Nephron (organoid): ENCODE results near the gene MRPL3.

Experiments
- H3K27ac Mint-ChIP-seq, 3 experiments: 2 replicates each; pipeline ENCODE4 v1.8.0; 2020; ENCODE audit warnings: mixed read lengths in 3 of 3, mild to moderate bottlenecking in 2 of 3, moderate library complexity in 1 of 3
- H3K27me3 Mint-ChIP-seq: 2 replicates; pipeline ENCODE4 v1.8.0; 2021; ENCODE audit warnings: low read depth, mild to moderate bottlenecking, moderate library complexity, mixed read lengths
- H3K36me3 Mint-ChIP-seq: 2 replicates; pipeline ENCODE4 v1.8.0; 2020; ENCODE audit warnings: low read depth, mixed read lengths
- H3K4me1 Mint-ChIP-seq: 2 replicates; pipeline ENCODE4 v1.8.0; 2020; ENCODE audit warnings: mixed read lengths
- H3K4me3 Mint-ChIP-seq, 3 experiments: 2 replicates each; pipeline ENCODE4 v1.8.0; 2020; ENCODE audit warnings: mild to moderate bottlenecking in 3 of 3, mixed read lengths in 3 of 3, moderate library complexity in 2 of 3
- H3K9me3 Mint-ChIP-seq: 2 replicates; pipeline ENCODE4 v1.8.0; 2020; ENCODE audit warnings: mixed read lengths
- CTCF ChIP-seq, 3 experiments: fragments of 200-600 bp; sonication (generic); IDR thresholded peaks; one replicate each; pipeline ENCODE4 v1.5.0; 2021; ENCODE audit warnings: antibody characterized with exemption in 3 of 3; ENCODE audit not compliant: unreplicated experiment in 3 of 3

The MRPL3 gene

GRCh38 chr3:131530388-131530787 is 27.6 kb upstream of the MRPL3 start:
- Mint-ChIP-seq H3K4me1 (no peaks in the 10 kb centered on the region), H3K27me3 (peaks cover 8% of the 10 kb centered on the region), H3K27ac (no peak overlapping the region), H3K9me3 (no peaks in the 10 kb centered on the region), H3K36me3 (no peaks in the 10 kb centered on the region), H3K4me3 (no peak overlapping the region)
- no peak for TF ChIP-seq CTCF (IDR thresholded peaks at IDR 0.05; ENCODE audit: unreplicated experiment in 3 of 3)

DNA sequence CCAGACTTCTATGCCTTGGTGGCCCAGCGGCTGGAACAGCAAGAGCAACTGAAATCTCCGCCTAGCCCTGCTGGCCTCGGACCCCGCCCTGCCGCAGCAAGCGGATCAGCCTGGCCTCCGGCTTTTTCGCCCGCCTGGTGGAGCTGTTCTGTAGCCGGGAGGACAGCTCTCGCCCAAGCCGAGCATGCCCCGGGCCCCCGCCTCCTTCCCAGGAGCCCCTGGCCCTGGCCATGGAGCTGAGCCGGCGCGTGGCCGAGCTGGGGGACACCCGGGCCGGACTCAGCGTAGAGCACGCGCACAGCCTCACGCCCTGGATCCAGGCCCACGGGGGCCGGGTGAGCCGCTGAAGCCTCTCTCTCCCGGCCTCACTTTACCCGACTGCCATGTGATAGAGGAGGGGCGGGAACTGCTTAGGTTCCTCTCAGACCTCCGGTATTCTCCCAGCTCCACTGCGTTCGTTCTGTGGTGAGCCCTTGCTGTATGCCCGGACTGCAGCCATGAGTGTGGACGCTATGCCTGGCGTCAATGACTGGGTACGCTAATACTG is 24.1 kb upstream of the MRPL3 start:
- H3K4me3 Mint-ChIP-seq, result peak overlapping the region; percentile 62 to 72 (median 66)
- H3K4me1 Mint-ChIP-seq, result no peaks in the 10 kb centered on the region
- H3K9me3 Mint-ChIP-seq, result no peaks in the 10 kb centered on the region
- peaks cover 12% of the 10 kb centered on the region for H3K27me3 Mint-ChIP-seq
- H3K36me3 Mint-ChIP-seq, result no peaks in the 10 kb centered on the region
- no peak overlapping the region for H3K27ac Mint-ChIP-seq
- peak in 2 of 3 experiments; percentile 21 to 48 for TF ChIP-seq CTCF (IDR thresholded peaks at IDR 0.05; ENCODE audit: unreplicated experiment in 3 of 3)

GRCh38 chr3:131518680-131519079 is 15.9 kb upstream of the MRPL3 start:
- Mint-ChIP-seq H3K27me3 (no peaks in the 10 kb centered on the region), H3K4me3 (no peak overlapping the region), H3K27ac (no peak overlapping the region), H3K4me1 (no peaks in the 10 kb centered on the region), H3K9me3 (peaks cover 6% of the 10 kb centered on the region), H3K36me3 (no peaks in the 10 kb centered on the region)
- TF ChIP-seq CTCF (IDR thresholded peaks at IDR 0.05; ENCODE audit: unreplicated experiment in 3 of 3), result no peak

GRCh38 chr3:131505421-131505820 is 2.6 kb upstream of the MRPL3 start:
- Mint-ChIP-seq H3K4me1 (peaks cover 22% of the 10 kb centered on the region), H3K4me3 (peak overlapping the region in 1 of 3 experiments; percentile 21), H3K27ac (no peak overlapping the region), H3K36me3 (peaks cover 6% of the 10 kb centered on the region), H3K27me3 (peaks cover 11% of the 10 kb centered on the region), H3K9me3 (no peaks in the 10 kb centered on the region)
- no peak for TF ChIP-seq CTCF (IDR thresholded peaks at IDR 0.05; ENCODE audit: unreplicated experiment in 3 of 3)

- Mint-ChIP-seq H3K27ac (peak overlapping the region; percentile 93 to 96 (median 95)), H3K4me1 (peaks cover 22% of the 10 kb centered on the region), H3K27me3 (peaks cover 11% of the 10 kb centered on the region), H3K36me3 (peaks cover 24% of the 10 kb centered on the region), H3K4me3 (peak overlapping the region; percentile 98 to 99 (median 98)), H3K9me3 (no peaks in the 10 kb centered on the region)
- no peak for TF ChIP-seq CTCF (IDR thresholded peaks at IDR 0.05; ENCODE audit: unreplicated experiment in 3 of 3)
Observed at GRCh38 chr3:131503320-131503635, 507 bp upstream of the MRPL3 start.

DNA sequence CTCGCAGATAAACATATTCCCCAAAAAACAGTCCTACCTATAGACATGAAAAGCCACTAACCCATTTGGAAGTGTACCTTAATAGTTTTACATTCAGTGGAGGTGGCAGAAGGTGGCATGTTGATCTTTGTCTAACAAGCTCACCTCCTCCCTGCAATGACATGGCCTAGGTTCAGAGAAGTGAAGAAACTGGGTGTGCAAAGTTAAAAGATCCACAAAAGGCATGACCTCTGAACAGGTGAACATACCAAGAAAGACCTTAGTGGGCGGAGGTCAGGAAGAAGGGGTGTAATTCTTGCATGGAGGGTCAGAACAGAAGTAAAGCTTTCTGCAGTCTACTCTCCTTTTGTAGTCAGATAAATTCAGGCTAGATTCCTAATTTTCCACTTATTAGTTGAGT is 822 bp downstream of the MRPL3 start:
- no peak for TF ChIP-seq CTCF (IDR thresholded peaks at IDR 0.05; ENCODE audit: unreplicated experiment in 3 of 3)
- peak overlapping the region; percentile 98 to 99 (median 98) for H3K4me3 Mint-ChIP-seq
- peaks cover 22% of the 10 kb centered on the region for H3K4me1 Mint-ChIP-seq
- H3K27me3 Mint-ChIP-seq, result peaks cover 11% of the 10 kb centered on the region
- H3K9me3 Mint-ChIP-seq, result no peaks in the 10 kb centered on the region
- H3K27ac Mint-ChIP-seq, result peak overlapping the region; percentile 93 to 96 (median 95)
- peaks cover 36% of the 10 kb centered on the region for H3K36me3 Mint-ChIP-seq
